K562 (cell line): ENCODE measurements around the gene STT3A. TPM values are rescaled to one million over a fixed set of nuclear protein-coding genes. Genes with fewer than 3 reads are reported as not detected.

ENCODE experiments used
- ATF3 ChIP-seq, 2 experiments: fragments of 450-650 bp in 1 of 2; sonication (generic) in 1 of 2; formaldehyde crosslinking in 1 of 2; IDR thresholded peaks in 1 of 2; conservative IDR thresholded peaks in 1 of 2; 2 replicates each; pipeline versions ENCODE4 v1.6.1 to v1.8.1; 2016 to 2023; ENCODE audit warnings: mild to moderate bottlenecking in 2 of 2, moderate library complexity in 2 of 2, inconsistent platforms in 1 of 2, missing genetic modification reagents in 1 of 2
- CHD2 ChIP-seq: IDR thresholded peaks from 2 replicates; pipeline ENCODE4 v1.6.1; 2011; ENCODE audit warnings: low read depth, low read length
- DPF2 ChIP-seq: fragments of 450-650 bp; IDR thresholded peaks from 2 replicates; pipeline ENCODE4 v1.6.1; 2016
- FOXK2 ChIP-seq, 2 experiments: fragments of 450-650 bp; IDR thresholded peaks in 1 of 2; conservative IDR thresholded peaks in 1 of 2; 2 replicates each; pipeline ENCODE4 v1.6.1; 2016; ENCODE audit warnings: low read depth in 2 of 2, mild to moderate bottlenecking in 1 of 2
- GATAD2A ChIP-seq: fragments of 450-650 bp; IDR thresholded peaks from 2 replicates; pipeline ENCODE4 v1.6.1; 2017
- HMBOX1 ChIP-seq: sonication (generic); IDR thresholded peaks from 2 replicates; pipeline ENCODE4 v1.6.1; 2016
- ID3 ChIP-seq, 2 experiments: fragments of 250-450 bp in 1 of 2; fragments of 450-650 bp in 1 of 2; sonication (Bioruptor Pico) in 1 of 2; IDR thresholded peaks; 2 replicates each; pipeline versions ENCODE4 v1.6.1 to v1.8.0; 2016 to 2021; ENCODE audit warnings: mild to moderate bottlenecking in 2 of 2, moderate library complexity in 2 of 2, missing compliant biosample characterization in 1 of 2, missing genetic modification characterization in 1 of 2
- JUND ChIP-seq, 2 experiments: IDR thresholded peaks; 2 replicates in 1 of 2; 3 replicates in 1 of 2; pipeline ENCODE4 v1.6.1; 2011; ENCODE audit warnings: borderline replicate concordance in 2 of 2, low read depth in 2 of 2, low read length in 2 of 2, improper control_type of control experiment in 1 of 2, missing biosample characterization in 1 of 2, missing genetic modification characterization in 1 of 2, missing genetic modification reagents in 1 of 2
- MEF2D ChIP-seq: conservative IDR thresholded peaks from 2 replicates; pipeline ENCODE4 v1.6.1; 2016; ENCODE audit warnings: low read depth, missing genetic modification characterization, missing compliant biosample characterization
- POU5F1 ChIP-seq: fragments of 150-350 bp; IDR thresholded peaks from 2 replicates; pipeline ENCODE4 v1.6.1; 2014; ENCODE audit warnings: borderline replicate concordance, low read length, low read depth, mild to moderate bottlenecking; ENCODE audit not compliant: partially characterized antibody
- PRDM10 ChIP-seq: fragments of 450-650 bp; IDR thresholded peaks from 2 replicates; pipeline ENCODE4 v1.6.1; 2018; ENCODE audit not compliant: partially characterized antibody
- PYGO2 ChIP-seq: fragments of 450-650 bp; IDR thresholded peaks from 2 replicates; pipeline ENCODE4 v1.6.1; 2016; ENCODE audit warnings: mild to moderate bottlenecking, missing genetic modification characterization, moderate library complexity, missing compliant biosample characterization
- SNRNP70 ChIP-seq: fragments of 200-400 bp; formaldehyde crosslinking; optimal IDR thresholded peaks from 2 replicates; pipeline ENCODE3; 2017; ENCODE audit warnings: low read depth, low read length
- TOE1 ChIP-seq, 2 experiments: fragments of 450-650 bp in 1 of 2; sonication (generic) in 1 of 2; formaldehyde crosslinking in 1 of 2; IDR thresholded peaks; 2 replicates each; pipeline versions ENCODE4 v1.7.1 to v1.8.0; 2016 to 2022; ENCODE audit warnings: borderline replicate concordance in 2 of 2, mild to moderate bottlenecking in 2 of 2, antibody characterized with exemption in 1 of 2, inconsistent platforms in 1 of 2, low read depth in 1 of 2, missing genetic modification reagents in 1 of 2, moderate library complexity in 1 of 2
- VEZF1 ChIP-seq: fragments of 200-800 bp; sonication (Bioruptor generic); IDR thresholded peaks from 2 replicates; pipeline ENCODE4 v1.6.1; 2017; ENCODE audit warnings: missing genetic modification characterization, missing compliant biosample characterization
- polyA plus RNA-seq, 8 experiments: library from polyadenylated mRNA; depleted of rRNA in 4 of 8; stranded (reverse) in 5 of 8; unstranded in 3 of 8; fragments of >200 nt; fragmentation: Nextera tagmentation in 2 of 8; fragmentation: Illumina TruSeq in 1 of 8; extraction: Ambion mirVana in 2 of 8; extraction: Trizol in 1 of 8; gene quantifications; 2 replicates each; pipeline versions ENCODE4 v1.2.1 to v1.2.3, GENCODE V29; 2011 to 2014; ENCODE audit warnings: inconsistent platforms in 1 of 8, missing spikeins in 1 of 8
- total RNA-seq, 7 experiments: library from RNA; depleted of rRNA in 6 of 7; stranded (reverse); fragments of >200 nt in 6 of 7; fragmentation: Illumina TruSeq in 2 of 7; extraction: Trizol in 2 of 7; gene quantifications; 2 replicates each; pipeline versions ENCODE4 v1.2.1 to v1.2.3, GENCODE V29; 2011 to 2021; ENCODE audit warnings: low replicate concordance in 1 of 7

STT3A gene
- total and polyA plus RNA-seq, 9 of the 15 experiments (the other 6 are each of a cell fraction or from before 2014, with no cell fraction given) = 70.7 to 330 (median 192) TPM

GRCh38 chr11:125625630-125626287, 33.1 kb downstream of the STT3A start (continued):
- TF ChIP-seq PRDM10 (peak; percentile 34), FOXK2 (conservative IDR thresholded peaks at IDR 0.05 in 1 of 2, IDR thresholded peaks at IDR 0.05 in 1 of 2; ENCODE audit: low read depth in 2 of 2) (peak; percentile 53 to 59; a peak in 3 of 4 replicates), ID3 (CRISPR knock-in tag; IDR thresholded peaks at IDR 0.05) (no peak), ID3 (tag; IDR thresholded peaks at IDR 0.05) (peak; percentile 55; the same call in 1 of the 2 replicates), POU5F1 (no peak), TOE1 (IDR thresholded peaks at IDR 0.05; ENCODE audit: borderline replicate concordance) (peak; percentile 77), TOE1 (CRISPR knock-in tag; IDR thresholded peaks at IDR 0.05; ENCODE audit: borderline replicate concordance, low read depth) (peak; percentile 64; the same call in 1 of the 2 replicates), SNRNP70 (no peak), CHD2 (no peak; the same call in 1 of the 2 replicates), VEZF1 (CRISPR knock-in tag) (peak; percentile 86), GATAD2A (peak; percentile 78), MEF2D (tag) (peak; percentile 27; the same call in 1 of the 2 replicates), JUND (IDR thresholded peaks at IDR 0.05; ENCODE audit: borderline replicate concordance, low read depth, low read length) (peak; percentile 66), JUND (tag; IDR thresholded peaks at IDR 0.05; ENCODE audit: borderline replicate concordance, low read depth, low read length) (peak; percentile 8; the same call in 1 of the 3 replicates), DPF2 (peak; percentile 60; the same call in 1 of the 2 replicates), HMBOX1 (peak; percentile 90), ATF3 (IDR thresholded peaks at IDR 0.05) (peak; percentile 48; the same call in 1 of the 2 replicates), ATF3 (CRISPR knock-in tag; conservative IDR thresholded peaks at IDR 0.05) (peak; percentile 82), PYGO2 (no peak)
